Thoracic aorta (tissue), 2 donors: Measurements from ENCODE around the gene BTBD2. TPM values are rescaled to one million over a fixed set of nuclear protein-coding genes. Genes with fewer than 3 reads are reported as not detected.
A peak's percentile ranks its signal among the peaks of the same experiment; 100 is the strongest.

Experiments used
- ATAC-seq: fragments of 150-250 bp; one replicate; pipeline ENCODE4 v1.8.0; 2017; ENCODE audit warnings: low read depth; ENCODE audit not compliant: insufficient number of reproducible peaks, low FRiP score
- DNase-seq: peaks from one replicate; pipeline ENCODE4 v3.0.0-alpha.2; 2020; ENCODE audit warnings: low spot score
- H3K27ac ChIP-seq, 2 donors: fragments of 200-600 bp; sonication (generic); 1 replicate in 1 of 2; 2 replicates in 1 of 2; pipeline ENCODE4 v1.5.1; 2016; ENCODE audit warnings: mild to moderate bottlenecking in 2 of 2, moderate library complexity in 2 of 2
- H3K27me3 ChIP-seq: fragments of 200-600 bp; sonication (generic); replicated peaks from 2 replicates; pipeline ENCODE4 v1.6.0; 2016; ENCODE audit warnings: mild to moderate bottlenecking; ENCODE audit not compliant: insufficient read depth
- H3K36me3 ChIP-seq: fragments of 200-600 bp; sonication (generic); one replicate; pipeline ENCODE4 v1.5.1; 2016
- H3K4me1 ChIP-seq, 2 donors: fragments of 200-600 bp; sonication (generic); 1 replicate in 1 of 2; 2 replicates in 1 of 2; pipeline versions ENCODE4 v1.5.1 to v1.6.0; 2016; ENCODE audit warnings: low read depth in 2 of 2, mild to moderate bottlenecking in 1 of 2; ENCODE audit not compliant: control insufficient read depth in 1 of 2
- H3K4me3 ChIP-seq: fragments of 200-600 bp; sonication (generic); 2 replicates; pipeline ENCODE4 v1.5.1; 2016; ENCODE audit warnings: mild to moderate bottlenecking
- H3K9me3 ChIP-seq: fragments of 200-600 bp; sonication (generic); 2 replicates; pipeline ENCODE4 v1.5.1; 2016
- CTCF ChIP-seq: fragments of 200-600 bp; sonication (generic); IDR thresholded peaks from one replicate; pipeline ENCODE4 v1.5.1; 2019; ENCODE audit warnings: antibody characterized with exemption
- total RNA-seq, 2 donors: library from RNA; depleted of rRNA; stranded (reverse); fragments of >200 nt; gene quantifications; one replicate each; pipeline versions ENCODE4 v1.1.0 to v1.2.3, GENCODE V29; 2016

Gene BTBD2
- total RNA-seq, 2 donors from 2014 or later, result 43.2 to 107 TPM

- peaks cover 35 to 80% of the 10 kb centered on the region in 2 donors for H3K4me1 ChIP-seq
- H3K27ac ChIP-seq, result peak overlapping the region in 1 of 2 donors; percentile 52
- TF ChIP-seq CTCF, result no peak
- DNase-seq (no peak), ATAC-seq (no peak)
- H3K9me3 ChIP-seq, result no peaks in the 10 kb centered on the region
- peak overlapping the region; percentile 96 for H3K4me3 ChIP-seq
- H3K27me3 ChIP-seq, result no peaks in the 10 kb centered on the region
- H3K36me3 ChIP-seq, result peaks cover 29% of the 10 kb centered on the region
Observed at GRCh38 chr19:2047449-2048103, 32.1 kb upstream of the BTBD2 start.

DNA sequence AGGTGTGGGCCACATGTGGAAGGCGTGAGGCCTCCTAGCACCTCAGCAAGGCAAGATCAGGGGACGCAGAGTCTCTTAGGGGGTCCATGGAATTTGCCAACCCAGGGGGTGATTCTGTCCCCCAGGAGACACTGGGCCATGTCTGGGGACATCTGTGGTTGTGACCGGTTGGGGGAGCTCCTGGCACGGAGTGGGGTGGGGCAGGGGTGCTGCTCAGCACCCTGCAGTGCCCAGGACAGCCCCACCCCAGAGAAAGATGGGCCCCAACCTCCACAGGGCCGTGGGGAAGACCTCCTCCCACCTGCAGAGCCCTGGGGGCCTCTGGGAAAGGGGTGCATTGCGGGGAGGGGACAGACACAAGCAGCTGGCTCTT, 31.5 kb upstream of the BTBD2 start:
- Histone ChIP-seq H3K27me3 (no peaks in the 10 kb centered on the region), H3K4me1 (peaks cover 38 to 82% of the 10 kb centered on the region in 2 donors), H3K4me3 (peak overlapping the region; percentile 96), H3K36me3 (peaks cover 29% of the 10 kb centered on the region), H3K27ac (peak overlapping the region in 1 of 2 donors; percentile 52), H3K9me3 (no peaks in the 10 kb centered on the region)
- DNase-seq (no peak), ATAC-seq (no peak)
- TF ChIP-seq CTCF, result no peak

GRCh38 chr19:2046046-2046907, 30.8 kb upstream of the BTBD2 start:
- no peak for ATAC-seq
- H3K4me3 ChIP-seq, result no peak overlapping the region
- no peak for DNase-seq
- H3K27ac ChIP-seq, result no peak overlapping the region
- no peaks in the 10 kb centered on the region for H3K9me3 ChIP-seq
- H3K4me1 ChIP-seq, result peaks cover 43 to 80% of the 10 kb centered on the region in 2 donors
- H3K27me3 ChIP-seq, result no peaks in the 10 kb centered on the region
- H3K36me3 ChIP-seq, result peaks cover 33% of the 10 kb centered on the region
- TF ChIP-seq CTCF, result no peak

GRCh38 chr19:2045501-2046045, 30.1 kb upstream of the BTBD2 start:
- H3K27ac ChIP-seq, result peak overlapping the region in 1 of 2 donors; percentile 14
- DNase-seq (no peak), ATAC-seq (no peak)
- H3K9me3 ChIP-seq, result no peaks in the 10 kb centered on the region
- TF ChIP-seq CTCF, result no peak
- peaks cover 40% of the 10 kb centered on the region for H3K36me3 ChIP-seq
- no peaks in the 10 kb centered on the region for H3K27me3 ChIP-seq
- H3K4me1 ChIP-seq, result peaks cover 46 to 87% of the 10 kb centered on the region in 2 donors
- no peak overlapping the region for H3K4me3 ChIP-seq
